Vagina (tissue), 2 donors: ENCODE results near the gene MPND. TPM values are rescaled to one million over a fixed set of nuclear protein-coding genes. Genes with fewer than 3 reads are reported as not detected.

ENCODE experiments used
- DNase-seq, 2 donors: peaks; one replicate each; pipeline ENCODE4 v3.0.0-alpha.2; 2017; ENCODE audit errors: extremely low spot score in 2 of 2
- H3K27ac ChIP-seq: fragments of 200-600 bp; sonication (generic); one replicate; pipeline ENCODE4 v1.5.1; 2019
- H3K27me3 ChIP-seq: fragments of 200-600 bp; sonication (generic); one replicate; pipeline ENCODE4 v1.5.1; 2019
- H3K36me3 ChIP-seq, 2 donors: fragments of 200-600 bp; sonication (generic); one replicate each; pipeline ENCODE4 v1.5.1; 2017 to 2019
- H3K4me1 ChIP-seq: fragments of 200-600 bp; sonication (generic); one replicate; pipeline ENCODE4 v1.5.1; 2019
- H3K4me3 ChIP-seq, 2 donors: fragments of 200-600 bp; sonication (generic); 1 replicate in 1 of 2; 2 replicates in 1 of 2; pipeline ENCODE4 v1.5.1; 2016 to 2019
- H3K9me3 ChIP-seq: fragments of 200-600 bp; sonication (generic); one replicate; pipeline ENCODE4 v1.5.1; 2019
- CTCF ChIP-seq, 3 experiments: fragments of 450-650 bp in 2 of 3; fragments of 200-600 bp in 1 of 3; sonication (generic) in 1 of 3; IDR thresholded peaks; one replicate each; pipeline ENCODE4 v1.5.1; 2017 to 2019; ENCODE audit warnings: antibody characterized with exemption in 3 of 3, mild to moderate bottlenecking in 2 of 3, moderate library complexity in 2 of 3
- POLR2A ChIP-seq, 2 donors: fragments of 450-650 bp; IDR thresholded peaks; one replicate each; pipeline ENCODE4 v1.6.1; 2017; ENCODE audit warnings: antibody characterized with exemption in 2 of 2, mild to moderate bottlenecking in 2 of 2, moderate library complexity in 2 of 2
- POLR2AphosphoS5 ChIP-seq, 2 donors: sonication (generic); formaldehyde crosslinking; IDR thresholded peaks; one replicate each; pipeline ENCODE4 v1.9.0; 2017; ENCODE audit warnings: antibody characterized with exemption in 2 of 2, mild to moderate bottlenecking in 2 of 2, low read depth in 1 of 2; ENCODE audit not compliant: insufficient read depth in 1 of 2
- intact Hi-C: fragments of 100-400 bp; cut with DNase I; formaldehyde crosslinking; loops from one replicate; pipeline ENCODE4 v1.15.1; 2023
- total RNA-seq: library from RNA; depleted of rRNA; stranded (reverse); fragments of >200 nt; gene quantifications from one replicate; pipeline ENCODE4 v1.2.3, GENCODE V29; 2016

MPND gene
- total RNA-seq, 1 donor from 2014 or later = 10.1 TPM

GRCh38 chr19:4354282-4354681, 10.9 kb downstream of the MPND start:
- Histone ChIP-seq H3K4me3 (no peak overlapping the region), H3K27ac (no peak overlapping the region), H3K4me1 (no peaks in the 10 kb centered on the region), H3K36me3 (peaks cover 0 to 11% of the 10 kb centered on the region in 2 donors), H3K9me3 (no peaks in the 10 kb centered on the region), H3K27me3 (no peaks in the 10 kb centered on the region)
- no peak for DNase-seq
- intact Hi-C loops = no loop called here
- TF ChIP-seq POLR2AphosphoS5 (IDR thresholded peaks at IDR 0.05; ENCODE audit: insufficient read depth in 1 of 2, low read depth in 1 of 2) = no peak
- no peak for TF ChIP-seq CTCF (IDR thresholded peaks at IDR 0.05)
- no peak for TF ChIP-seq POLR2A (IDR thresholded peaks at IDR 0.05)

GRCh38 chr19:4354897-4355296, 11.5 kb downstream of the MPND start:
- DNase-seq = no peak
- H3K27ac ChIP-seq = no peak overlapping the region
- no peak for TF ChIP-seq POLR2AphosphoS5 (IDR thresholded peaks at IDR 0.05; ENCODE audit: insufficient read depth in 1 of 2, low read depth in 1 of 2)
- TF ChIP-seq POLR2A (IDR thresholded peaks at IDR 0.05) = no peak
- no peak for TF ChIP-seq CTCF (IDR thresholded peaks at IDR 0.05)
- H3K4me1 ChIP-seq = no peaks in the 10 kb centered on the region
- H3K27me3 ChIP-seq = no peaks in the 10 kb centered on the region
- H3K4me3 ChIP-seq = no peak overlapping the region
- intact Hi-C loops = no loop called here
- peaks cover 0 to 10% of the 10 kb centered on the region in 2 donors for H3K36me3 ChIP-seq
- no peaks in the 10 kb centered on the region for H3K9me3 ChIP-seq

- H3K4me1 ChIP-seq = no peaks in the 10 kb centered on the region
- H3K27me3 ChIP-seq = no peaks in the 10 kb centered on the region
- peaks cover 0 to 29% of the 10 kb centered on the region in 2 donors for H3K36me3 ChIP-seq
- intact Hi-C loops = no loop called here
- TF ChIP-seq POLR2A (IDR thresholded peaks at IDR 0.05) = no peak
- no peak for TF ChIP-seq POLR2AphosphoS5 (IDR thresholded peaks at IDR 0.05; ENCODE audit: insufficient read depth in 1 of 2, low read depth in 1 of 2)
- TF ChIP-seq CTCF (IDR thresholded peaks at IDR 0.05) = no peak
- no peak overlapping the region for H3K27ac ChIP-seq
- no peak for DNase-seq
- no peak overlapping the region for H3K4me3 ChIP-seq
- no peaks in the 10 kb centered on the region for H3K9me3 ChIP-seq
Observed at GRCh38 chr19:4357095-4357797, 13.9 kb downstream of the MPND start.

GRCh38 chr19:4357921-4358326, 14.6 kb downstream of the MPND start:
- intact Hi-C loops = no loop called here
- Histone ChIP-seq H3K27me3 (no peaks in the 10 kb centered on the region), H3K4me1 (no peaks in the 10 kb centered on the region), H3K36me3 (peaks cover 0 to 34% of the 10 kb centered on the region in 2 donors), H3K4me3 (no peak overlapping the region), H3K9me3 (no peaks in the 10 kb centered on the region), H3K27ac (no peak overlapping the region)
- TF ChIP-seq POLR2AphosphoS5 (IDR thresholded peaks at IDR 0.05; ENCODE audit: insufficient read depth in 1 of 2, low read depth in 1 of 2) (no peak), CTCF (IDR thresholded peaks at IDR 0.05) (no peak), POLR2A (IDR thresholded peaks at IDR 0.05) (no peak)
- DNase-seq = no peak
